NT2/D1 (cell line): ENCODE measurements around the gene GEMIN8.

Experiments
- DNase-seq: peaks from one replicate; pipeline ENCODE4 v3.0.0-alpha.2; 2011; ENCODE audit warnings: low read depth, low spot score
- H3K27me3 ChIP-seq: 2 replicates; pipeline ENCODE4 v1.6.0; 2011; ENCODE audit warnings: mild to moderate bottlenecking; ENCODE audit not compliant: insufficient read length, insufficient read depth
- H3K36me3 ChIP-seq: 2 replicates; pipeline ENCODE4 v1.6.1; 2011; ENCODE audit warnings: mild to moderate bottlenecking, low read length, mixed read lengths; ENCODE audit not compliant: insufficient read depth, insufficient read length
- H3K4me1 ChIP-seq: 2 replicates; pipeline ENCODE4 v1.5.1; 2011; ENCODE audit not compliant: insufficient read depth, insufficient read length
- H3K4me3 ChIP-seq: 2 replicates; pipeline ENCODE4 v1.5.1; 2011; ENCODE audit warnings: low read depth; ENCODE audit not compliant: insufficient read length
- H3K9ac ChIP-seq: 2 replicates; pipeline ENCODE4 v1.6.0; 2011; ENCODE audit warnings: low read depth; ENCODE audit not compliant: insufficient read length
- H3K9me3 ChIP-seq: 2 replicates; pipeline ENCODE4 v1.5.1; 2011; ENCODE audit warnings: mild to moderate bottlenecking, low read length; ENCODE audit not compliant: insufficient read depth
- SUZ12 ChIP-seq: IDR thresholded peaks from 2 replicates; pipeline ENCODE4 v1.6.1; 2011; ENCODE audit not compliant: insufficient read length, insufficient read depth; ENCODE audit errors: extremely low read depth
- YY1 ChIP-seq: IDR thresholded peaks from 2 replicates; pipeline ENCODE4 v1.6.1; 2011; ENCODE audit not compliant: insufficient read length, insufficient read depth
- ZNF274 ChIP-seq: IDR thresholded peaks from 2 replicates; pipeline ENCODE4 v1.6.1; 2011; ENCODE audit warnings: mild to moderate bottlenecking, low read depth, low read length

Gene GEMIN8

GRCh38 chrX:14029425-14030173 lies at the start of gene GEMIN8:
Gene GEMIN8, minus strand, starts transcription at chrX:14029892. Its CDS starts 8,414 bp downstream, at chrX:14021478.
- Histone ChIP-seq H3K4me3 (peak within 1 kb of the TSS; percentile 62), H3K9me3 (no peaks in the 10 kb centered on the region), H3K4me1 (no peaks in the 10 kb centered on the region), H3K27me3 (no peaks in the 10 kb centered on the region), H3K9ac (peak within 1 kb of the TSS; percentile 88), H3K36me3 (peaks cover 5% of the 10 kb centered on the region)
- TF ChIP-seq SUZ12 (no peak), ZNF274 (no peak)
- peak; percentile 71 for DNase-seq

- DNase-seq = no peak
- Histone ChIP-seq H3K4me3 (no peak overlapping the region), H3K9me3 (no peaks in the 10 kb centered on the region), H3K4me1 (no peaks in the 10 kb centered on the region), H3K27me3 (no peaks in the 10 kb centered on the region), H3K9ac (no peak overlapping the region), H3K36me3 (no peaks in the 10 kb centered on the region)
- TF ChIP-seq SUZ12 (no peak), YY1 (no peak), ZNF274 (no peak)
Measured at GRCh38 chrX:14076639-14077038, 46.9 kb upstream of the GEMIN8 start.

GRCh38 chrX:14073556-14073955 lies 43.9 kb upstream of the GEMIN8 start:
- H3K4me1 ChIP-seq = no peaks in the 10 kb centered on the region
- H3K4me3 ChIP-seq = no peak overlapping the region
- TF ChIP-seq SUZ12 (no peak), ZNF274 (no peak), YY1 (no peak)
- no peak overlapping the region for H3K9ac ChIP-seq
- DNase-seq = no peak
- H3K9me3 ChIP-seq = no peaks in the 10 kb centered on the region
- H3K36me3 ChIP-seq = no peaks in the 10 kb centered on the region
- no peaks in the 10 kb centered on the region for H3K27me3 ChIP-seq

- H3K9ac ChIP-seq = no peak overlapping the region
- DNase-seq = no peak
- no peaks in the 10 kb centered on the region for H3K27me3 ChIP-seq
- no peak overlapping the region for H3K4me3 ChIP-seq
- H3K36me3 ChIP-seq = no peaks in the 10 kb centered on the region
- H3K4me1 ChIP-seq = no peaks in the 10 kb centered on the region
- H3K9me3 ChIP-seq = no peaks in the 10 kb centered on the region
- TF ChIP-seq ZNF274 (no peak), YY1 (no peak), SUZ12 (no peak)
Measured at GRCh38 chrX:14073071-14073470, 43.4 kb upstream of the GEMIN8 start.

GRCh38 chrX:14065800-14066199 lies 36.1 kb upstream of the GEMIN8 start:
- no peak for DNase-seq
- H3K9me3 ChIP-seq = no peaks in the 10 kb centered on the region
- no peak overlapping the region for H3K4me3 ChIP-seq
- no peaks in the 10 kb centered on the region for H3K27me3 ChIP-seq
- H3K9ac ChIP-seq = no peak overlapping the region
- TF ChIP-seq SUZ12 = no peak
- no peak for TF ChIP-seq YY1
- no peak for TF ChIP-seq ZNF274
- no peaks in the 10 kb centered on the region for H3K4me1 ChIP-seq
- no peaks in the 10 kb centered on the region for H3K36me3 ChIP-seq

GRCh38 chrX:14064626-14065432 lies 35.1 kb upstream of the GEMIN8 start:
- TF ChIP-seq YY1 (no peak), ZNF274 (no peak), SUZ12 (no peak)
- Histone ChIP-seq H3K27me3 (no peaks in the 10 kb centered on the region), H3K4me3 (no peak overlapping the region), H3K9me3 (no peaks in the 10 kb centered on the region), H3K9ac (no peak overlapping the region), H3K4me1 (no peaks in the 10 kb centered on the region), H3K36me3 (no peaks in the 10 kb centered on the region)
- DNase-seq = no peak

GRCh38 chrX:14062524-14062923 lies 32.8 kb upstream of the GEMIN8 start:
- no peak overlapping the region for H3K4me3 ChIP-seq
- H3K27me3 ChIP-seq = no peaks in the 10 kb centered on the region
- H3K9ac ChIP-seq = no peak overlapping the region
- no peaks in the 10 kb centered on the region for H3K4me1 ChIP-seq
- H3K9me3 ChIP-seq = no peaks in the 10 kb centered on the region
- no peaks in the 10 kb centered on the region for H3K36me3 ChIP-seq
- TF ChIP-seq ZNF274 = no peak
- TF ChIP-seq SUZ12 = no peak
- TF ChIP-seq YY1 = no peak
- DNase-seq = no peak
